ENCODE data around the gene PSMD9. TPM values are rescaled to one million over a fixed set of nuclear protein-coding genes. Genes with fewer than 3 reads are reported as not detected.
A peak's percentile ranks its signal among the peaks of the same experiment; 100 is the strongest.

The PSMD9 gene
- total and polyA plus RNA-seq, 10 of the 15 experiments (the other 5 are each of a cell fraction or from before 2014, with no cell fraction given): 14.6 to 152 (median 58.1) TPM

- H3K27me3 ChIP-seq (replicated peaks in 1 of 2; ENCODE audit: control insufficient read depth in 2 of 2, insufficient read depth in 2 of 2, low read length in 1 of 2): no peaks in the 10 kb centered on the region
- intact Hi-C loops (cut with micrococcal nuclease; ENCODE audit: unreplicated experiment): loop anchor here (5.0 kb wide), 1 partner anchor 204 kb away; no protein-coding TSS in a partner anchor
- H3K36me3 ChIP-seq (ENCODE audit: control insufficient read depth in 2 of 2, insufficient read depth in 2 of 2, low read length in 1 of 2): peaks cover 0 to 8% of the 10 kb centered on the region in 2 experiments; a peak in 2 of 4 replicates
- no peaks in the 10 kb centered on the region for H3K9me3 ChIP-seq (replicated peaks; ENCODE audit: control insufficient read depth, insufficient read depth, low read length)
- no peak for DNase-seq (ENCODE audit: low read depth, low spot score)
- peak overlapping the region; percentile 21; the same call in 1 of the 2 replicates for H3K9ac ChIP-seq (ENCODE audit: control insufficient read depth, insufficient read depth, low read length)
- 2% methylated on average over 17 of the region's 22 CpGs for WGBS (ENCODE audit: insufficient coverage, insufficient replicate concordance, low lambda C conversion rate, missing lambda C conversion rate)
- H3K4me3 ChIP-seq: peak overlapping the region; percentile 57
- BruUV-seq (replicated peaks): no TSS peak
- POLR2A ChIA-PET: interaction anchor here (0.7 to 1.2 kb wide), 3 partner anchors 9 to 151 kb away, joined by 3 read pairs; no protein-coding TSS in a partner anchor
- CTCF ChIA-PET: interaction anchor here (0.6 to 3.2 kb wide), 30 partner anchors 9 to 1571 kb away, joined by 3 to 14 read pairs (median 4); partner anchors contain the start of genes PSMD9 and RHOF
- TF ChIP-seq SMARCA5 (IDR thresholded peaks at IDR 0.05) (0 out of 2 replicates have a peak, but pooled peaks have one; percentile 5), YY1 (IDR thresholded peaks at IDR 0.05; ENCODE audit: low read depth, low read length) (no peak), CEBPB (IDR thresholded peaks at IDR 0.05; ENCODE audit: borderline replicate concordance in 1 of 2, low read depth in 2 of 2, low read length in 2 of 2) (no peak), GATAD2B (conservative IDR thresholded peaks at IDR 0.05; ENCODE audit: low read depth) (0 out of 2 replicates have a peak, but pooled peaks have one; percentile 10), NKRF (conservative IDR thresholded peaks at IDR 0.05) (0 out of 2 replicates have a peak, but pooled peaks have one; percentile 38)
- peaks cover 8% of the 10 kb centered on the region; the same call in 1 of the 2 replicates for H3K4me1 ChIP-seq (ENCODE audit: control insufficient read depth, insufficient read depth, low read length)
- SMC1A ChIA-PET (ENCODE audit: uncharacterized antibody, unreplicated experiment): interaction anchor here (0.6 to 3.7 kb wide), 12 partner anchors 9 to 204 kb away, joined by 3 to 21 read pairs (median 3); no protein-coding TSS in a partner anchor
- peak overlapping the region; percentile 91 for H2AFZ ChIP-seq (ENCODE audit: control insufficient read depth, low read depth, low read length)
- FAIRE-seq: no peak
- peak; percentile 51 for ATAC-seq
- H3K27ac ChIP-seq (ENCODE audit: control insufficient read depth, insufficient read depth): no peak overlapping the region
- H3K79me2 ChIP-seq (ENCODE audit: control insufficient read depth, insufficient read depth, low read length): no peaks in the 10 kb centered on the region
- H4K20me1 ChIP-seq (ENCODE audit: control insufficient read depth, insufficient read depth): no peaks in the 10 kb centered on the region
- in situ Hi-C loops (cut with MboI): no loop called here
- RAD21 ChIA-PET (ENCODE audit: unreplicated experiment): interaction anchor here (0.6 to 1.6 kb wide), 15 partner anchors 9 to 307 kb away, joined by 3 to 22 read pairs (median 4); partner anchors contain the start of genes DIABLO and PSMD9
- H3K4me2 ChIP-seq (ENCODE audit: control insufficient read depth, insufficient read depth): peak overlapping the region; percentile 89
These were observed 30.1 kb downstream of the PSMD9 start for GRCh38 chr12:121918679-121919038.

Measured in GM12878 (cell line).